ENCODE results near the gene DMAC1.
A peak's percentile ranks its signal among the peaks of the same experiment; 100 is the strongest.

DMAC1 gene

DNA sequence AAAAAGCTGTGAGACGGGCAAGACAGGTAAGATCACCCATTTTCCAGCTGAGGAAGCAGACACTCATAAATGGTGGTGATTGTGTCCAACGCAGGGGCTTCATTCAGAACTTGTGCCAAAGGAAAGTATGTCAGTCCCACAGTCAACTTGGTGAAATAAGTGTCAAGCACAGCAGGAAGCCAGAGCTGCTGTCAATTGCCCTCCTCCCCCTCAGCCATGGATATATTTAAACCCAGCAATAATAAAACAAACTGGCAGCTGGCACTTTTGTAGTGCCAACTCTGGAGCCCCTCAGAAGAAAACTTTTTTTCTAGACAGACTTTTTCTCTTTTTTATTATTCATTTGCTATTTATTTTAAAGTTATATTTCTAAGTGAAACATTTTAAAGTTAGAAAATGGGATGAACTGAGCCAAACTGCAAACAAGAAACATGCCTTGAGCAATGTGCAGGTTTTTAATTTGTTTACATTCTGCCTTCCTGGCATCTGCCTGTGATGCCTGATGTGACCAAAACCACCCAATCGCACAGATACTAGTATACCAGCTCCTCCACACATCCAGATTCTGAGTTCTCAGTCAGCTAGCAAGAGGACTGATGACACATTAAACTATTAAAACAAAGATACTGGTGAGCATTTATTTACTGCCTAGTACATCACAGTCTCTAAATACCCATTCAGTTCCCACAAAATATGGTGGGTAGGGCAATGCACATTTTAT is 17.0 kb downstream of the DMAC1 start:
- FAIRE-seq (no peak), DNase-seq (ENCODE audit: insufficient read length) (no peak)
- TF ChIP-seq POLR2A (IDR thresholded peaks at IDR 0.05; ENCODE audit: low read depth, low read length) (no peak), TAF1 (IDR thresholded peaks at IDR 0.05; ENCODE audit: borderline replicate concordance, low read depth, low read length) (no peak), POLR2AphosphoS5 (IDR thresholded peaks at IDR 0.05; ENCODE audit: low read depth, low read length) (no peak)

DNA sequence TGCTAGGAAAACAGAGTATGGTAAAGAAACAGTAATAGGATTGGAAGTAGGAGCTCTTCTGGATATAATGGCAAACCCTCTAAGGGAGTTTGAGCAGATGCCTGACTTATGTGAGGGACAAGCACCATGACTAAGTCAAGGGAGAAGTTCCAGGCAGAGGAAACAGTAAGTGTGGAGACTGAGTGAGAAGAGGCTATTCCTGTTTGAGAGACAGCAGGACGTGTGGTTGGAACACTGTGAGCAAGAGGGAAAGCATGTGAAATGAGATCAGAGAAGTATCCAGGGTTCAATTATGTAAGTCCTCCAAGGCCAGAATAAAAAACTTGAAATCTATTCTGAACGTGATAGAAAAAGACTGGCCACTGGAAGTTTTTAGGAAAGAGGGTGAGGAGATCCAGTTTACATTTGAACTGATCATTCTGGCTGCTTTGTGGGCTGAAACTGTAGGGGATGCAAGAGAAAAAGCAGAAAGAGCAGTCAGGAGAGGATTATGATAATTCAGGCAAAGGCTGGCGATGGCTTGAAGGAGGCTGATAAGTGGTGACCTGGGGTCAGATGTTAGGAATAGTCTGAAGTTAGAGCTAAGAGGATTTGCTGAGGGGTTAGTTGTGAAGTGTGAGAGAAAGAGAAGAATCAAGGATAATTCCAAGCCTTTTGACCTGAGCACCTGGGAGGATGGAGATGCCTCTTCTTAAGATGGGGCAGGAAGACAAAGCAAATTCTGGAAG is 19.2 kb downstream of the DMAC1 start:
- TF ChIP-seq TAF1 (IDR thresholded peaks at IDR 0.05; ENCODE audit: borderline replicate concordance, low read depth, low read length) (no peak), POLR2AphosphoS5 (IDR thresholded peaks at IDR 0.05; ENCODE audit: low read depth, low read length) (no peak)
- no peak for FAIRE-seq
- DNase-seq (ENCODE audit: insufficient read length): no peak

DNA sequence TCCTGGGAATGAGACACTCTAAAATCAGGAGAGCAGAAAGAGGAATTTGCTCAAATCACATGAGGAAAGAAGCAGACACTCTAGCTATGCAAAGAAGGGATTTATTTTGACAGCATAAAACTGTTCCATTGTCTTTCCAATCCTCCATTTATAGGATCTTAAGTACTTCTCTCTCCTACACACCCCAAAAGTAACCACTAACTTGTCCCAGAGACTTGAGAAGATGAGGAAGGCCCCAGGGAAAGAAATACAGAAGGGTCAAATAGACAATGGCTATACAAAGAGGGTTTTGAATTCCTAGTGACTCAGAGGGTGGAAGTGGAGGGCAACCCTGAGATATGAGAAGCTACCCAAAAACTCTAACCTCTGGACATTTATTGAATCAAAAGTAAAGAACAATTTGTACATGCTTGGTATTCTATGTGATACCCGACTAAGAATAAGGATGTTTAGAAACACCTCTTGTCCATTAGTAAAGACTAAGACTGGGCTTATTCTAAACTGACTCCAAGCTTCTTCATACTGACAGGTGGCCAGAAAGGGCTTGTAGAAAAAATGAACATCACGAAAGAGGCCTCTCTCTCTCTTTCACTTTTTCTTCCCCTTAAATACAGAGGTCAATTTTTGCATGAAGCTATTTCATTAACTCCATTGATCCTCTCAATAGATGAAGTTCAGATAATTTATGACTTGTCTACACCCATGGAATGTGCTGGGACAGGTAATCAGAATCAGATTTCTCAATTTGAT is 20.6 kb downstream of the DMAC1 start:
- FAIRE-seq: no peak
- TF ChIP-seq POLR2A (IDR thresholded peaks at IDR 0.05; ENCODE audit: low read depth, low read length): no peak
- TF ChIP-seq POLR2AphosphoS5 (IDR thresholded peaks at IDR 0.05; ENCODE audit: low read depth, low read length): no peak
- no peak for TF ChIP-seq TAF1 (IDR thresholded peaks at IDR 0.05; ENCODE audit: borderline replicate concordance, low read depth, low read length)
- no peak for DNase-seq (ENCODE audit: insufficient read length)

DNA sequence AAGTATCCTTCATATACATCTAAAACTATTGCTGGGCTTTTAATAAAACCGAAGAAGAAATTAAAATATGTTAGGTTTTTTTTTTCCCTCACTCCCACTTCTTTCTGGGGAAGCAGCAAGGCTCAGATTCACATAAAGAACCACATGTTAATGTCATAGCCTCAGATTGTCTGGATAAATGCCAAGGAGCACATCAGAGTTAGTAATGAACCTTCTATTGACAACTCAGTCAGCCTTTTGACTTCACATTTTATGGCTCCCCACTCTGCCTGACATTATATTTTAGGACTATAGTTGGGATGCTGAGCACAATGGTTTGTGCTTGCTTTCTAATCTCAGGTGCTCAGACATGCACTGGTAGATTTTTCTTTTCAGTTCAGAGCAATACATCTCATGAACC is 21.8 kb downstream of the DMAC1 start:
- FAIRE-seq (no peak), DNase-seq (ENCODE audit: insufficient read length) (no peak)
- TF ChIP-seq TAF1 (IDR thresholded peaks at IDR 0.05; ENCODE audit: borderline replicate concordance, low read depth, low read length): no peak
- TF ChIP-seq POLR2A (IDR thresholded peaks at IDR 0.05; ENCODE audit: low read depth, low read length): no peak
- TF ChIP-seq POLR2AphosphoS5 (IDR thresholded peaks at IDR 0.05; ENCODE audit: low read depth, low read length): no peak

DNA sequence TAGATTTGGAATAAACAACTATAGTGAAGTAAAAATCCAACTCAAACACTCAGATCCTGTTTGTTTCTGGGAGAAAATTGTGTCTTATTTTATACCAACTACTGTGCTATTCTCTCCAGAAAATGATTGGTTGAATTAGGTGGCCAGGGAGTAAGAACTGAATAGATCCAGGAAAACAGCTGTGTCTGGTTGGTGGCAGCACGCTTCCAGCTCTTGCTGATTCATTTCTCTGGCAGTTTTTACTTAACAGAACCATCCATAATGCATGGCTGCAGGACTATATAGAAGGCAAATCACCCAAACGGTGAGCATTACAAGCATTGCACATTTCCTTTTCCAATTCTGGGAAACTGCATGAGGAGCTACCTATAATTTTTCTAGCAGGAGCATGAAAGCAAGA is 29.5 kb downstream of the DMAC1 start:
- no peak for FAIRE-seq
- TF ChIP-seq POLR2A (IDR thresholded peaks at IDR 0.05; ENCODE audit: low read depth, low read length) (no peak), TAF1 (IDR thresholded peaks at IDR 0.05; ENCODE audit: borderline replicate concordance, low read depth, low read length) (no peak), POLR2AphosphoS5 (IDR thresholded peaks at IDR 0.05; ENCODE audit: low read depth, low read length) (no peak)
- no peak for DNase-seq (ENCODE audit: insufficient read length)

GRCh38 chr9:7762600-7762999 is 37.0 kb downstream of the DMAC1 start:
- FAIRE-seq: no peak
- no peak for TF ChIP-seq TAF1 (IDR thresholded peaks at IDR 0.05; ENCODE audit: borderline replicate concordance, low read depth, low read length)
- no peak for TF ChIP-seq POLR2AphosphoS5 (IDR thresholded peaks at IDR 0.05; ENCODE audit: low read depth, low read length)
- TF ChIP-seq POLR2A (IDR thresholded peaks at IDR 0.05; ENCODE audit: low read depth, low read length): no peak
- no peak for DNase-seq (ENCODE audit: insufficient read length)

DNA sequence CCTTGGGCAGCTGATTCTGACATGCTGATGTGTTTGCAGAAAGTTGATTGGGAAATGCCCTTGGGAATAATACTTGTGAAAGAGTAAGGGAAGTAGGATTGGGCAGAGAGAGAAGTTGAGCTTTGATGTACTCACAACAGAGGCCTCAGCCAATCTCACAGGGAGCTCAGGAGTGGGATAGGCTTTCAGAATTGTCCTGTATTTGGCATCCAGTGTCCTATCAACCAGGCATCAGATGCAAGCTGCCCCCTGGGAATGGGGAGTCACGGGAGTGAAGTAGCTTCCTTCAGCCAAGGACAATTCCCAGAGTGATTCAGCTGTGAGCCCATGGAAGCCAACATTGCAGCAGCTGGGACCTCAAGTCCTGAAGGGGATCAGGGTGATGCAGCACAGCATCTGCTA is 39.6 kb downstream of the DMAC1 start:
- no peak for FAIRE-seq
- TF ChIP-seq TAF1 (IDR thresholded peaks at IDR 0.05; ENCODE audit: borderline replicate concordance, low read depth, low read length) (no peak), POLR2A (IDR thresholded peaks at IDR 0.05; ENCODE audit: low read depth, low read length) (no peak), POLR2AphosphoS5 (IDR thresholded peaks at IDR 0.05; ENCODE audit: low read depth, low read length) (no peak)
- DNase-seq (ENCODE audit: insufficient read length): no peak

DNA sequence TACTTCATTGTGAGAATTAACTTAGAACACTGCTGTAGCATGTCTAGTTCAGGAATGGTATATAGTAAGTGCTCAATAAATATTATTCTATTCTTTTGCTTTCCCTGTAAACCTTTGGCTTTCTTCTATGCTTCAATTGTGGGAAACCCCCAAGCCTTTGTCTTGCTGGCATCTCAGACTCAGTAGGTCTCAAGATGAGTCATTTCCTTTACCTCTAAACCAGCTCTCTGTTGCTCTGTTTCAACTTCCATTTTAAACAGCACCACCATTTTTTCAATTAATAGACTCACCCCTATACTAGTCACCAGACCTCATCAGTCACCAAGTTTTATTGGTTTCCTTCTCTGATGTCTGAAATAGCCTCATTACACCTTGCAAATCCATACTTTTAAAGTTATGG is 43.5 kb downstream of the DMAC1 start:
- TF ChIP-seq POLR2AphosphoS5 (IDR thresholded peaks at IDR 0.05; ENCODE audit: low read depth, low read length) (no peak), POLR2A (IDR thresholded peaks at IDR 0.05; ENCODE audit: low read depth, low read length) (no peak), TAF1 (IDR thresholded peaks at IDR 0.05; ENCODE audit: borderline replicate concordance, low read depth, low read length) (no peak)
- DNase-seq (ENCODE audit: insufficient read length) (peak; percentile 2), FAIRE-seq (peak; percentile 71)

- FAIRE-seq: no peak
- no peak for TF ChIP-seq POLR2A (IDR thresholded peaks at IDR 0.05; ENCODE audit: low read depth, low read length)
- no peak for TF ChIP-seq POLR2AphosphoS5 (IDR thresholded peaks at IDR 0.05; ENCODE audit: low read depth, low read length)
- no peak for TF ChIP-seq TAF1 (IDR thresholded peaks at IDR 0.05; ENCODE audit: borderline replicate concordance, low read depth, low read length)
- no peak for DNase-seq (ENCODE audit: insufficient read length)
Observed at GRCh38 chr9:7752481-7752880, 47.1 kb downstream of the DMAC1 start.

All from GM12892 (cell line).